OCI-LY1 (cell line): ENCODE data around the gene MID1.

Source experiments
- EZH2 ChIP-seq: fragments of 200-600 bp; sonication (generic), shearing (Covaris generic); IDR thresholded peaks from 2 replicates; pipeline ENCODE4 v1.8.0; 2017; ENCODE audit warnings: borderline replicate concordance, mixed run types, mild to moderate bottlenecking, antibody characterized with exemption, low read length, moderate library complexity, mixed read lengths
- TF ChIP-seq, protein P1 (sequence below): fragments of 200-600 bp; sonication (generic), shearing (Covaris generic); IDR thresholded peaks from 2 replicates; pipeline ENCODE4 v1.5.1; 2017; ENCODE audit warnings: mild to moderate bottlenecking, antibody characterized with exemption, low read length, moderate library complexity, mixed read lengths

DNA sequence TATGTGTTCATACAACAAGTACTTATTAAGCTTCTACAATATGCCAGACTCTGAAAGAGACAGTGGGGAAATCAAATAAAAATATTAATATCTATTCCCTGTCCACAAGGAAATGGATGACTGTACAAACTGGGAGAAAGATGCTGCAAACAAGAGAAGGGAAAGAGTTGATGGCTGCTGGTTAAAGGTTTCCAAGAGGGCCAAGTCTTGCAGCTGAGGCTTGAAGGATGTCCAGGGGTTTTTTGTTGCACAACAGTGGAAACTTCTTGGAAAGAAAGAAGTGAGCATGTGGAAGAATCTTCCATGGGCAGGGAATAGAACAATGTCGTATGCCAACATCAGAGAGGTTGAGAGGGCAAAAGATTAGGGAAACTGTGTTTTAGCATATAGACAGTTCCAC lies 95.8 kb downstream of the MID1 start:
- TF ChIP-seq, protein P1, sequence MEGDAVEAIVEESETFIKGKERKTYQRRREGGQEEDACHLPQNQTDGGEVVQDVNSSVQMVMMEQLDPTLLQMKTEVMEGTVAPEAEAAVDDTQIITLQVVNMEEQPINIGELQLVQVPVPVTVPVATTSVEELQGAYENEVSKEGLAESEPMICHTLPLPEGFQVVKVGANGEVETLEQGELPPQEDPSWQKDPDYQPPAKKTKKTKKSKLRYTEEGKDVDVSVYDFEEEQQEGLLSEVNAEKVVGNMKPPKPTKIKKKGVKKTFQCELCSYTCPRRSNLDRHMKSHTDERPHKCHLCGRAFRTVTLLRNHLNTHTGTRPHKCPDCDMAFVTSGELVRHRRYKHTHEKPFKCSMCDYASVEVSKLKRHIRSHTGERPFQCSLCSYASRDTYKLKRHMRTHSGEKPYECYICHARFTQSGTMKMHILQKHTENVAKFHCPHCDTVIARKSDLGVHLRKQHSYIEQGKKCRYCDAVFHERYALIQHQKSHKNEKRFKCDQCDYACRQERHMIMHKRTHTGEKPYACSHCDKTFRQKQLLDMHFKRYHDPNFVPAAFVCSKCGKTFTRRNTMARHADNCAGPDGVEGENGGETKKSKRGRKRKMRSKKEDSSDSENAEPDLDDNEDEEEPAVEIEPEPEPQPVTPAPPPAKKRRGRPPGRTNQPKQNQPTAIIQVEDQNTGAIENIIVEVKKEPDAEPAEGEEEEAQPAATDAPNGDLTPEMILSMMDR: no peak
- no peak for TF ChIP-seq EZH2
